Tibial artery (tissue), 4 donors: ENCODE measurements around the gene USP33.

ENCODE experiments used
- DNase-seq, 2 donors: peaks; one replicate each; pipeline ENCODE4 v3.0.0-alpha.2; 2019
- H3K27ac ChIP-seq, 2 donors: fragments of 200-600 bp; sonication (generic) in 1 of 2; 1 replicate in 1 of 2; 2 replicates in 1 of 2; pipeline ENCODE4 v1.5.1; 2018 to 2019; ENCODE audit warnings: mild to moderate bottlenecking in 1 of 2
- H3K27me3 ChIP-seq, 2 donors: fragments of 200-600 bp; sonication (generic) in 1 of 2; one replicate each; pipeline versions ENCODE4 v1.5.1 to v1.6.0; 2016 to 2019
- H3K36me3 ChIP-seq, 3 donors: fragments of 200-600 bp; sonication (generic) in 2 of 3; one replicate each; pipeline ENCODE4 v1.5.1; 2016 to 2019; ENCODE audit warnings: mild to moderate bottlenecking in 2 of 3
- H3K4me1 ChIP-seq, 4 donors: fragments of 200-600 bp; sonication (generic) in 2 of 4; 1 replicate in 3 of 4; 2 replicates in 1 of 4; pipeline ENCODE4 v1.5.1; 2016 to 2019
- H3K4me3 ChIP-seq, 2 donors: fragments of 200-600 bp; sonication (generic) in 1 of 2; 1 replicate in 1 of 2; 2 replicates in 1 of 2; pipeline ENCODE4 v1.5.1; 2018 to 2019; ENCODE audit warnings: mild to moderate bottlenecking in 2 of 2
- H3K9me3 ChIP-seq, 3 donors: fragments of 200-600 bp; sonication (generic) in 1 of 3; one replicate each; pipeline ENCODE4 v1.5.1; 2016 to 2019
- intact Hi-C: fragments of 100-400 bp; cut with DNase I; formaldehyde crosslinking; loops from one replicate; pipeline ENCODE4 v1.15.0; 2023; ENCODE audit warnings: low total_unique reads
- TF ChIP-seq, protein P1 (sequence below), 2 experiments: fragments of 200-600 bp in 1 of 2; fragments of 450-650 bp in 1 of 2; IDR thresholded peaks; one replicate each; pipeline ENCODE4 v1.5.1; 2017 to 2019; ENCODE audit warnings: antibody characterized with exemption in 2 of 2, mild to moderate bottlenecking in 1 of 2, moderate library complexity in 1 of 2

USP33 gene

DNA sequence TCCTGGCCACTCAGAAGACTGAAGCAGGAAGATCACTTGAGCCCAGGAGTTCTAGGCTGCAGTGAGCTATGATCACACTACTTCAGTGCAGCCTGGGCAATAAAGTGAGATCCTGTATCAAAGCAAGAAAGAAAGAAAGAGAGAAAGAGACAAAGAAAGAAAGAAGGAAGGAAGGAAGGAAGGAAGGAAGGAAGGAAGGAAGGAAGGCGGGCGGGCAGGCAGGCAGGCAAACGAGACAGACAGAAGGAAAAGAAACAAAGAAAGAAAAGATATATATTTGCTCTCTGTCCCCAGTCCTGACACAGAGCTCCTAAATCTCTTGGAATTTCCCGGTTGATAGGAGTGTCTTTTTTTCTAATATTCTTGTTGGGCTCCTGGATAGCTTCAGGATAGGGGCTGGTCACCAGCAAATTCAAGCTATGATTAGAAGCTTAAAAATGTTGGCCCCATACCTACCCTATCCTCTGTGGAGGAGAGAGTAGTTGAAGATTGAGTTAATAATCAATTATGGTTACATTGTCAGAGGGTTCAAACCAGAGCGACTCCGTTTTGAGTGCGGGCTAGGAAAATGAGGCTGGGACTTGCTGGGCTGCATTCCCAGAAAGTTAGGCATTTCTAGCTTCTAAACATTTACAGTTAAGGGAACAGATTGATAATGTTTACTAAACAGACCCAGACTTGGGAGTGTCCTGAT lies 16.5 kb upstream of the USP33 start:
- TF ChIP-seq, protein P1, sequence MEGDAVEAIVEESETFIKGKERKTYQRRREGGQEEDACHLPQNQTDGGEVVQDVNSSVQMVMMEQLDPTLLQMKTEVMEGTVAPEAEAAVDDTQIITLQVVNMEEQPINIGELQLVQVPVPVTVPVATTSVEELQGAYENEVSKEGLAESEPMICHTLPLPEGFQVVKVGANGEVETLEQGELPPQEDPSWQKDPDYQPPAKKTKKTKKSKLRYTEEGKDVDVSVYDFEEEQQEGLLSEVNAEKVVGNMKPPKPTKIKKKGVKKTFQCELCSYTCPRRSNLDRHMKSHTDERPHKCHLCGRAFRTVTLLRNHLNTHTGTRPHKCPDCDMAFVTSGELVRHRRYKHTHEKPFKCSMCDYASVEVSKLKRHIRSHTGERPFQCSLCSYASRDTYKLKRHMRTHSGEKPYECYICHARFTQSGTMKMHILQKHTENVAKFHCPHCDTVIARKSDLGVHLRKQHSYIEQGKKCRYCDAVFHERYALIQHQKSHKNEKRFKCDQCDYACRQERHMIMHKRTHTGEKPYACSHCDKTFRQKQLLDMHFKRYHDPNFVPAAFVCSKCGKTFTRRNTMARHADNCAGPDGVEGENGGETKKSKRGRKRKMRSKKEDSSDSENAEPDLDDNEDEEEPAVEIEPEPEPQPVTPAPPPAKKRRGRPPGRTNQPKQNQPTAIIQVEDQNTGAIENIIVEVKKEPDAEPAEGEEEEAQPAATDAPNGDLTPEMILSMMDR (IDR thresholded peaks at IDR 0.05): no peak
- no peak overlapping the region for H3K4me3 ChIP-seq
- H3K9me3 ChIP-seq: no peaks in the 10 kb centered on the region
- H3K36me3 ChIP-seq: no peaks in the 10 kb centered on the region
- H3K27me3 ChIP-seq: no peaks in the 10 kb centered on the region
- H3K27ac ChIP-seq: no peak overlapping the region
- DNase-seq: no peak
- intact Hi-C loops: no loop called here
- peaks cover 0 to 19% (median 4%) of the 10 kb centered on the region in 4 donors for H3K4me1 ChIP-seq

DNA sequence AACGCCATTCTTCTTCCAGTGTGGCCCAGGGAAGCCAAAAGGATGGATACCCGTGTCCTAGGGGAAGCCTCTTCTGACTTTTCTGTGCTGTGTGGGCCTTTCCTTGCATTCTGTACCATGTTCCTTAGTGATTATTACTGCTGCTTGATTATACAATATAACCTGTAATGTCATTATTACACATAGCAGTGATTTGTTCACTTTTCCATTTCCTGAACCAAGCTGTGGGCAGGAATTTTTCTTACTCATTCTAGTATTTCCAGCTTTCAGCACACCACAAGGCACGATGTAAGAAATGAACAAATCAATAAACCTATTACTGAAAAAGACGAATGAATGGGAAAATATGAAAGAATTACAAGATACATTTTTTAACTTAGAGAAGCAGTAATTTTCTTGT lies 8.4 kb upstream of the USP33 start:
- Histone ChIP-seq H3K27ac (no peak overlapping the region), H3K27me3 (no peaks in the 10 kb centered on the region), H3K9me3 (no peaks in the 10 kb centered on the region), H3K36me3 (no peaks in the 10 kb centered on the region), H3K4me1 (no peaks in the 10 kb centered on the region), H3K4me3 (no peak overlapping the region)
- DNase-seq: no peak
- TF ChIP-seq, protein P1 (IDR thresholded peaks at IDR 0.05): no peak
- intact Hi-C loops: no loop called here

DNA sequence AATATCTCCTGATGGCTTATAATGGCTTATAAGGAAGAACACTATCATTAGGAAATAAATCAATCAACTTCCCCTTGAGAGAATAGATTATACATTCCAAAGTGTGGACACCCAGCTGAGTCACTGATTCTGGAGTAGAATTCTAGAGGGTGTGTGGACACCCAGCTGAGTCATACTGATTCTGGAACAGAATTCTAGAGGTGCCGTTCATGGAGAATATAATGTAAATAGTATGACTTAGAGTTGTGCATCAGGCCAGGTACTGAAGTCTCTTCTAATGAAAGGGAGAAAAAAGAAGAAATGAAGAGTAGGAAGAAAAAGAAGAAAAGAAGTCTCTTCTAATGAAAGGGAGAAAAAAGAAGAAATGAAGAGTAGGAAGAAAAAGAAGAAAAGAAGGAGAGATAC lies 2.4 kb upstream of the USP33 start:
- intact Hi-C loops: no loop called here
- Histone ChIP-seq H3K4me1 (peaks cover 0 to 16% (median 9%) of the 10 kb centered on the region in 4 donors), H3K4me3 (no peak overlapping the region), H3K27me3 (no peaks in the 10 kb centered on the region), H3K9me3 (no peaks in the 10 kb centered on the region), H3K27ac (no peak overlapping the region), H3K36me3 (no peaks in the 10 kb centered on the region)
- TF ChIP-seq, protein P1 (IDR thresholded peaks at IDR 0.05): no peak
- DNase-seq: no peak

DNA sequence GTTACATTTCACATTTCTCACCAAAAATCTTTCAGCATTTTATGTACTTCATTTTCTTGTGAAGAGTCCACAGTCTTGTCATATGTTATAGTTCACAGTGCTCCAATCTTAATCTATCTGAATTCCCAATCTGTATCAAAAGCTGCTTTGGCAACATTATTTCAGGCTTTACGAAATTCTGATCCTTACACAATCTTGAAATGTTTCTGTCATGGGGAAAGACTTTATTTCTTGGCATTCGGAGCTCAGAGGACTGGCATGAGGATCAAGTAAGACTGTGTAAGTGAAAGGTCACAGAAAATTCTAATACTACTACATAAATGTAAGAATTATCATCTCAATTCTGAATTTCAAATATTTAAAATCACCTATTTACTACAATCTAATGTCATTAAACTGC lies 2.0 kb downstream of the USP33 start:
- TF ChIP-seq, protein P1 (IDR thresholded peaks at IDR 0.05): no peak
- DNase-seq: no peak
- peaks cover 0 to 39% (median 23%) of the 10 kb centered on the region in 4 donors for H3K4me1 ChIP-seq
- intact Hi-C loops: no loop called here
- no peaks in the 10 kb centered on the region for H3K27me3 ChIP-seq
- H3K9me3 ChIP-seq: no peaks in the 10 kb centered on the region
- peak overlapping the region; percentile 79 to 97 for H3K4me3 ChIP-seq
- peak overlapping the region; percentile 83 to 90 for H3K27ac ChIP-seq
- H3K36me3 ChIP-seq: no peaks in the 10 kb centered on the region

DNA sequence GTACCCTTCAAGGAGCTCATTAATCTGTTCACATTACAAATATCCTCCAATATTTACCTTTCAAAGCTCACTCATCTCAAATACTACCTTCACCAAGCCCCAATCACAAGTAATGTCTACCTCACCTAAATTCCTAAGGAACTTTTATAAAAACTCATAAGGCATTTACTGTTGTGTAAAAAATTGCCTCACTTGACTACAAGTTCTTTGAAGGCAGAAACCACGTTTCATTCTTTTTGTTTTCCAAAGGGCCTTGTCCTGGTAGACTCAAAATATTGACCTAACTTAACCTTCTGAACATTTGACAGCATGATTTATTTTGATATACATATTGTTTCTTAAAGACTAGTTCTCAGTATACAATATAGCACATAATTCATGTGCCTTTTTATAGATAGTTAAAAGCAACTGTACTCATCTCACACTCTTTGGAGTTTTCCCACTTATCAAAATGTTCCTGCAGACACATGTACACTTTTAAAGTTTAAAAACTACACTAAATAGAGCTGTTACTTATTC lies 2.5 kb downstream of the USP33 start:
- Histone ChIP-seq H3K4me3 (no peak overlapping the region), H3K4me1 (peaks cover 0 to 39% (median 23%) of the 10 kb centered on the region in 4 donors), H3K9me3 (no peaks in the 10 kb centered on the region), H3K36me3 (no peaks in the 10 kb centered on the region), H3K27ac (peak overlapping the region; percentile 83 to 90), H3K27me3 (no peaks in the 10 kb centered on the region)
- DNase-seq: no peak
- intact Hi-C loops: no loop called here
- TF ChIP-seq, protein P1 (IDR thresholded peaks at IDR 0.05): no peak
